IPS-NIHi7 (cell line): ENCODE data around the gene ALG6.
"Not testable (repeated sequence)": the region's sequence is repeated elsewhere in the genome, so short reads cannot be mapped to it uniquely, and the experiment has no call there.

ENCODE experiments used
- DNase-seq: peaks from one replicate; pipeline ENCODE4 v3.0.0; 2012; ENCODE audit warnings: mixed read lengths; ENCODE audit errors: extremely low spot score

Gene ALG6

DNA sequence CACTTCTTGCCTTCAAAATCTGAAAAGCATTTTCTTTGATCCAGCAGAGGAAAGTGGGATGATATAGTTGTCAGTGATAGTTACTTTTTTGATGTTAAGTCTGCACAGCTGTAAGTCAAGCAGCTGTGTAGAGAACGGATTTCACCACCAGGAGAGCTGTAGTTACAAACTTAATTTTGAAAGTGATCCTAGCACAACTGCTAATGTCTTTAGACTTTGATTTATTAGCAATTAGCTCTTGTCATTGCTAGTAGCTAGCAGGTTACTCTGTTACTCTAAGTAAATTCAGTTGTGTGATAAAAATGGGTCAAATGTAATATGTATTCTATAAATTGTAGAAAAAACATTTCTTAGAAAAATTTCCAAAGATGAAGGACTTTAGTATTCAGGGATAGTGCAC is 46.0 kb downstream of the ALG6 start:
- no peak for DNase-seq

- no peak for DNase-seq
Measured at GRCh38 chr1:63414691-63415365, 47.4 kb downstream of the ALG6 start.

GRCh38 chr1:63418101-63418500 is 50.7 kb downstream of the ALG6 start:
- DNase-seq, result no peak

DNA sequence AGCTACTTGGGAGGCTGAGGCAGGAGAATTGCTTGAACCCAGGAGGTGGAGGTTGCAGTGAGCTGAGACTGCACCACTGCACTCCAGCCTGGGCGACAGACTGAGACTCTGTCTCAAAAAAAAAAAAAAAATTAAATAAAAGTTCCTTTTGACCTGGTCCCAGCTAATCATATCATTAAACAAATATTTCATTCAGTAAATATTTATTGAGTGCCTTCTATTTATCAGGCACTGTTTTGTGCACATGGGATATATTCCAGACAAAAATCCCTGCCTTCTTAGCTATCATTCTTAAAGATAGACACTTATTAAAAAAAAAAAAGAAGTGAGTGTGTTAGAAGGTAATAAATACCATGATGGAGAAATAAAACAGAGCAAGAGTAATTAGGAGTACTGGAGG is 53.3 kb downstream of the ALG6 start:
- not testable (repeated sequence) for DNase-seq

DNA sequence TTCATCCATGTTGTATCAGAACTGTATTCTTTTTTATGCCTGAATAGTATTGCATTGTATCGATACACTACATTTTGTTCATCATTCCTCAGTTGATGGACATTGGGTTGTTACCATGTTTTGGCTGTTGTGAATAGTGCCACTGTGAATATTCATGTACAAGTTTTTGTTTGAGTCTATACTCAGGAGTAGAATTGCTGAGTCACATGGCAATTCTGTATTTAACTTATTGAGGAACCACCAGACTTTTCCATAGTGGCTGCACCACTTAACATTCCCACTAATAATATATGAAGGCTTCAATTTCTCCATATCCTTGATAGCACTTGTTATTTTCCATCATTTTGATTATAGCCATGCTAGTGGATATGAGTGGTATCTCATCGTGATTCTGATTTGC is 56.2 kb downstream of the ALG6 start:
- DNase-seq, result no peak

- DNase-seq, result no peak
Measured at GRCh38 chr1:63428815-63429214, 61.4 kb downstream of the ALG6 start.

DNA sequence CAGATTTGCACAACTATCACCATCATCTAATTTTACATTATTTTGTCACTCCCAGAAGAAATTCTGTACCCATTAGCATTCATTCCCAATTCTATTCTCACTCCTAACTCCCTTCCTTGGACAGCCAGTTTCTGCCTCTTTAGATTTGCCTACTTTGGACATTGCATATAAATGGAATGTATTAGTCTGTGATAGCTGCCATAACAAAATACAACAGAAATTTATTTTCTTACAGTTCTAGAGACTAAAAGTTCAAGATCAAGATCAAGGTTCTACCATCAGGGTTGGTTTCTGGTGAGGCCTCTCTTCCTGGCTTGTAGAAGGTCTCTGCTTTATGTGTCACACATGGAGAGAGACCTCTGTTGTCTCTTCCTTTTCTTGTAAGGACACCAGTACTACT is 61.9 kb downstream of the ALG6 start:
- DNase-seq, result no peak

DNA sequence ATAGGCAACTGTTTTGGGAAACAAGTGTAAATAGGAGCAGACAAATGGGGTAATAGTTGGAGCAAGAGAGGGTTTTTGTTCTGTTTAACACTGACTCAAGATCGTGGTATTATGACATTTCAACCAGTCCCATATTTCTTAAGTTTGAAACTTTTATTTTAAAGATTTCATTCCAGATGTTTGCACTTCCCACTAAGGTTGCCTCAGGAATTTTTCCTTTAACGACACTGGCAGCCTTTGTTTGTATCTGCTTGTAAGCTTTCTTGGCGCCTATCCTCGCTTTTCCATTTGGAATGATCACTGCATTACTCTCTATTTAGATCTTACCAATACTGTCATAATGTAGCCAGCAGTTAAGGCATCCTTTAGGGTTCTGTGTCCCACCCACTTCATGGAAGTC is 67.7 kb downstream of the ALG6 start:
- no peak for DNase-seq

- DNase-seq, result no peak
Measured at GRCh38 chr1:63442141-63442475, 74.7 kb downstream of the ALG6 start.

GRCh38 chr1:63448731-63449246 is 81.4 kb downstream of the ALG6 start:
- no peak for DNase-seq

DNA sequence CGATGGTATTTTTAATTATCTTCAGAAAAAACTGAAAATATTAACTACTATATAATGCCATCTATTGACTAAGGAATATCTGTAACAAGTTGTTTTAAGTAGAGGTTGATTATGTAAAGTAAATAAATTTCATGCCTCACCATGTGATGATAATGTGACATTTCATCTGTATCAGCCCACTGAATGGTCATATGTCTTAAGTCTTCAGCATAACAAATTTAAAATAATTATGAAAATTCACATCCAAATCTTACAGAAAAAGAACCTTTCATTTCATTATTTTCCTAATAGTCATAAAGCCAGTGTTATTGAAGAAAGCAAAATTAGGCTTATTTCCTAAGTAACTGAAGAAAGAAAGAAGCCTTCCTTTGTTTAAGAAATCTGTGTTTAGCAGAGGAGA is 83.0 kb downstream of the ALG6 start:
- no peak for DNase-seq

DNA sequence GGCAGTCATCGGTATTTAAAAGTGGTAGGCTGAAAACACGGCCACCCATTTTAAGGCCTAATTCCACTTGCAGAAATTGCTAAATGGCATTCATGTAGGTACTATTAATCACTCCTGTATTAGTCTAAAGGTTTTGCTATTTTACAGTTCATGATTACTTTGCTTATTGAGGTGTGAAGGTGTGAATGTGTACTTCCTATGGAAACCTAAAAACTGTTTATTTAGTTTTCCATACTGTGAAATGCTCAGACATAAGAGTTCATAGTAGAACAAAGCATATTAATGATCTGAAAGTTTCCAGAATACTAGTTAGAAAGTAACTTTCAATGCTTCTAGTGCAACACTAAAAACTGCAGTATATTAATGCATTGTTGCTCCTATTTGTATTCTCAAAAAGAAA is 85.8 kb downstream of the ALG6 start:
- no peak for DNase-seq

DNA sequence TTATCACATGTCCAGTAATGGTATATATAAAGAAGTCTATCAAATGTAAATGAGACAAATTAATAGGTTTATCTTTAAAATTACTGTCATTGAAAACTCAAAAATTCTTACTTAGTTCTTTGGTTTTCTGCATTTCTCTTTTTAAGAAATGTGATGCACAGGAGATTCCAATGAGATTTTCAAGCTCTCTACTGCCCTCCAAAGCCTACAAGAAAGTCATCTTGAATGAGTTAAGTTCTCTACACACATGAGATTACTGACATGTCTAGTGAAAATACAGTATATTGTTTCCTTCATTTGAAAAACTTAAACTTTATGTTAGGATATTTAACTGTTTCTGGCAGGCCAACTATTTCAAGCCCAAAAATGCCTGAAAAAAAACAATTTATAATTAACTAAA is 86.8 kb downstream of the ALG6 start:
- no peak for DNase-seq

DNA sequence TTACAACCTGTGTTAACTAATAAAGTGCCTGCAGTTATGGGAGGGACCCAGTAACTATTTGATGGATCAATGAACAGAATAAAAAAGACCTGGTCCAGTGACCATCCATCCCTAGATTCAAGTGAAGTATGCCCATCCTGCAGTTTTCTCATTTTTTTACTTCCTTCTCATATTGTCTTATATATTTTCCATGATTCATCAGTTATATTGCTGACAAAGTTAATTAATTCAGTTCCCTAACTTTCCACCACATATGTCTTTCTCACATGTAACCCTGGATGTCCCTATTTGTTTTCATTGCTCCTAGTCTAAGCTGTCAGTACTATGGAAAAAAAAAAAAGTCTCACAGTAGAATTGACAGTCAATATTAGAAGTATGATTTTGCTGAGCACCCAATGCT is 91.3 kb downstream of the ALG6 start:
- DNase-seq, result no peak

DNA sequence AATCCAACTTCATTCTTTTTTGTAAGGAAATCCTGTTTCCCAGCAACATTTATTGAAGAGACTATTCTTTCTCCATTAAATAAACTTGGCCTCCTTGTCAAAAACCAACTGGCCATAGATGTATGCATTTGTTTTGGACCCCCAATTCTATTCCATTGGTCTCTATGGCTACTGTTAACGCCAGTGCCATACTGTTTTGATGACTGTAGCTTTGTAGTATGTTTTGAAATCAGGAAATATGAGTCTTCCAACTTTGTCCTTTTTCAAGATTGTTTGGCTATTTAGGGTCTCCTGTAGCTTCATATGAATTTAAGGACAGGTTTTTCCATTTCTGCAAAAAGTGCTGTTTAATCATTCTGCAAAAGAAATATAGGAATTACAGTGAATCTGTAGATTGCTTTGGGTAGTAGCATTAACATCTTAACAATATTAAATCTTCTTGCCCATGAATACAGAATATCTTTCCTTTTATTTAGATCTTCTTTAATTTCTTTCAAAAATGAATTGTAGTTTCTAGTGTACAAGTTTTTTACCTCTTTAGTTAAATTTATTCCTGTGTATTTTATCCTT is 94.3 kb downstream of the ALG6 start:
- no peak for DNase-seq

DNA sequence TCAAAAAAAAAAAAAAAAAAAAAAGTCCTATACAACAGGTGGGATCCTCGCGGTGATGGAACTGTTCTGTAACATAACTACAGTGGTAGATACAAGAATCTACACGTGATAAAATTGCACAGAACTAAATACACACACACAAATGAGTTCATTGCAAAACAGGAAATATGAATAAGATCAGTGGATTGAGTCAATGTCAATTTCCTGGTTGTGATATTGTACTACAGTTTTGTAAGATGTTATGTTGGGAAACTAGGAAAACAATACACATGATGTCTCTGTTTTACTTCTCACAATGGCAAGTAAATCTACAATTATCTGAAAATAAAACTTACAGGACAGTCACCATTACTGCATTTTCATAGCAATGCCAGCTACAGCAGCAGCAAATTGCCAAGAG is 95.8 kb downstream of the ALG6 start:
- no peak for DNase-seq

- no peak for DNase-seq
Measured at GRCh38 chr1:63466181-63466580, 98.8 kb downstream of the ALG6 start.

DNA sequence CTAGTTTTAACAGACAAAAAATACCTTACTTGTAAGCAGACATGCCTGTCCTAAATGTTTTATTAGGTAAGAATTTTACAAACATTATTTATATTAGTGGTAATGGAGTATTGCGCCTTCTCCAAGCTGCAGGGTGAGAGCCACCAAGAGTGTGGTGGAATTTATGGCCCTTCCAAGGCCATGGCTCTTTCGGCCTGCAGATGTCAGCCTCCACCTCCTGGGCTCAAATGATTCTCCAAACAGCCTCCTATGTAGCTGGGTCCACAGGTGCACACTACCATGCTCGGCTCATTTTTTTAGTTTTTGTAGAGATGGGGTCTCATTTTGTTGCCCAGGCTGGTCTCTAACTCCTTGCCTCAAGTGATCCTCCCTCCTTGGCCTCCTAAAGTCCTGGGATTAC is 99.3 kb downstream of the ALG6 start:
- no peak for DNase-seq

- DNase-seq, result not testable (repeated sequence)
Measured at GRCh38 chr1:63468683-63469082, 101.3 kb downstream of the ALG6 start.

DNA sequence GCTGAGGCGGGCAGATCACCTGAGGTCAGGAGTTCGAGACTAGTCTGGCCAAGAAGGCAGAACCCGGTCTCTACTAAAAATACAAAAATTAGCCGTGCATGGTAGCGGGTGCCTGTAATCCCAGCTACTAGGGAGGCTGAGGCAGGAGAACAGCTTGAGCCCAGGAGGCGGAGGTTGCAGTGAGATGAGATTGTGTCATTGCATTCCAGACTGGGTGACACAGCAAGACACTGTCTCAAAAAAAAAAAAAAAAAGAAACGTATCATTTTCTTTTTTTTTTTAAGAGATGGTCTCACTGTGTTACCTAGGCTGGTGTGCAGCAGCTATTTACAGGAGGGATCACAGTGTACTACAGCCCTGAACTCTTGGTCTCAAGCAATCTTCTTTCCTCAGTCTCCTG is 108.3 kb downstream of the ALG6 start:
- DNase-seq, result no peak

- no peak for DNase-seq
Measured at GRCh38 chr1:63480057-63480456, 112.6 kb downstream of the ALG6 start.

DNA sequence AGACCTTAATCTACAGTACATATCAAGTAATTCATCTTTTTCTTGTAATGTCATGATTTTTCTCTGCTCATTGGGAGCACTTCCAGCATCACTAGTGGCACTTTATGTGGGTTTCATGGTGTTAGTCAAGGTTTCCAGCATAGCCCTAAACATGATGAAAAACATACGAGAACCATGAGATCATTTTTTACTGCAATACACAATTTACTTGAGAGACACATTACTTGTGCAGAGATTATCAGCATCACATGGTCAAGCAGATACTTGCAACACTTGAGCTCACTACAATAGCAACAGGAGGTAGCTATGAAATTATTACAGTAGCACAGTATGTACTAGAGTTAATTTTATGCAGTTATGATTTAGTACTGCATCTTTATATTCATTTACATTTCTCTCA is 119.2 kb downstream of the ALG6 start:
- DNase-seq, result no peak

DNA sequence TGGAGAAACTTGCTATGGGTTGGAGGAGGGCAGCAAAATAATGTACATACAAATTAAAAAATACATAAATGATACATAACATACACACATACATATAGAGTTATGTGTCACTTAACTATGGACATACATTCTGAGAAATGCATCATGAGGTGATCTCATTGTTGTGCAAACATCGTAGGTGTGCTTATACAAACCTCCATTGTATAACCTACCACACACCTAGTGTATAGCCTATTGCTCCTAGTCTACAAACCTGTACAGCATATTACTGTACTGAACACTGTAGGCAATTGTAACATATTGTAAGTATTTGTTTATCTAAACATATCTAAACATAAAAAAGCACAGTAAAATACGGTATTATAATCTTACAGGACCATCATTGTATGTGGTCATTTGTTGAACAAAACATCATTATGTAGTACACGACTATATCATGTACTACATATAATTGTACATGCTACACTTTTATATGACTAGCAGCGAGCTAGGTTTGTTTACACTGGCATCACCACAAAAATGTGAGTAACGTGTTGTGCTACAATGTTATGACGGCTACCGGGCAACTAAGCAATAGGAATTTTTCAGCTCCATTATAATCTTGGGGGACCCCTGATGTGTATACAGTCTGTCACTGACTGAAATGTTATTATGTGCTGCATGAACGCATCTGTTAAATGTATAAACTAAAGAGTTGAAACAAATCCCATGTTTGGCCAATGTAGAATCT is 120.1 kb downstream of the ALG6 start:
- no peak for DNase-seq
